ENCODE measurements around the gene RRP8. TPM values are rescaled to one million over a fixed set of nuclear protein-coding genes. Genes with fewer than 3 reads are reported as not detected.

RRP8 gene
- total and polyA plus RNA-seq, 2 of the 8 experiments (the other 6 are each of a cell fraction or from before 2014, with no cell fraction given), result 4.2 to 14.9 TPM

DNA sequence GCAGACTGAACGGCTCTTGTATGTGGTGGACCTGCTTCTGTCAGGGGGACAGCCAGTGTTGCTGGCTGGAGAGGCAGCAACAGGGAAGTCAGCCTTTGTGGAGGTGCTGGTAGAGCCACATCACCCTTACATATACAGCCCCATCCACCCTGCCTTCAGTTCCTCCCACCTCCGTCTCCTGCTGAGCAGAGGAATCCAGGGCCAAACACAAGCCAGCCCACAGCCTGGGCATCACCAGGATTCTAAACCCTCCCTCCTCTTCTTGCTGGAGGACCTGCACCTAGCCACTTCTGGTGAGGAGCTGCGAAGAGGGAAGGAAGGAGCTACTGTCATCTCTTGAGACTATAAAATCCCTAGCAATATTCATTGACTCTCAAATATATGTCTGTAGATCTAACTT is 54.8 kb downstream of the RRP8 start:
- Histone ChIP-seq H3K4me3 (ENCODE audit: extremely low read depth in 1 of 4, insufficient read depth in 2 of 4, low read depth in 3 of 4, low read length in 4 of 4) (no peak overlapping the region), H3K27ac (ENCODE audit: low read depth, low read length) (no peak overlapping the region), H4K20me1 (replicated peaks in 1 of 2; ENCODE audit: control insufficient read depth in 1 of 2, insufficient read depth in 2 of 2, low read length in 2 of 2) (no peaks in the 10 kb centered on the region), H4K91ac (replicated peaks; ENCODE audit: insufficient read length, low read length) (no peak overlapping the region), H2BK15ac (ENCODE audit: low read length) (no peak overlapping the region), H2BK5ac (ENCODE audit: low read depth, low read length) (no peak overlapping the region), H2BK12ac (ENCODE audit: low read depth, low read length) (no peak overlapping the region), H3K79me2 (ENCODE audit: control insufficient read depth in 1 of 2, insufficient read depth in 2 of 2, low read length in 2 of 2) (no peaks in the 10 kb centered on the region), H4K8ac (ENCODE audit: extremely low read depth, insufficient read depth, low read length) (no peak overlapping the region), H3K27me3 (replicated peaks in 1 of 4; ENCODE audit: control insufficient read depth in 3 of 4, extremely low read depth in 1 of 4, insufficient read depth in 3 of 4, low read length in 3 of 4) (no peaks in the 10 kb centered on the region), H3K18ac (ENCODE audit: extremely low read depth, low read length) (no peak overlapping the region), H2BK120ac (replicated peaks; ENCODE audit: low read depth, low read length) (no peak overlapping the region), H3K4me2 (ENCODE audit: insufficient read depth in 1 of 2, low read depth in 2 of 2, low read length in 2 of 2) (no peak overlapping the region), H3K79me1 (ENCODE audit: low read depth, low read length) (no peaks in the 10 kb centered on the region), H2AFZ (ENCODE audit: low read length) (no peak overlapping the region), H4K5ac (ENCODE audit: insufficient read length, low read depth, low read length) (no peak overlapping the region), H3K4ac (replicated peaks; ENCODE audit: insufficient read length, low read depth, low read length) (no peak overlapping the region), H3K4me1 (replicated peaks in 1 of 4; ENCODE audit: control insufficient read depth in 3 of 4, insufficient read depth in 4 of 4, low read length in 3 of 4) (no peaks in the 10 kb centered on the region), H3K36me3 (ENCODE audit: control insufficient read depth in 2 of 4, insufficient read depth in 4 of 4, low read length in 3 of 4) (no peaks in the 10 kb centered on the region), H2BK20ac (ENCODE audit: low read length) (no peak overlapping the region), H3K14ac (ENCODE audit: insufficient read length) (no peak overlapping the region), H3K23me2 (ENCODE audit: low read depth, low read length) (no peaks in the 10 kb centered on the region), H3K56ac (replicated peaks; ENCODE audit: insufficient read length, low read depth, low read length) (no peak overlapping the region), H3K9ac (replicated peaks in 1 of 4; ENCODE audit: extremely low read depth in 1 of 4, low read depth in 3 of 4, low read length in 3 of 4) (no peak overlapping the region), H3K9me3 (ENCODE audit: insufficient read depth in 2 of 2, low read depth in 1 of 2, low read length in 1 of 2) (no peaks in the 10 kb centered on the region), H2AK5ac (ENCODE audit: low read depth, low read length) (no peak overlapping the region), H3K23ac (ENCODE audit: insufficient read length) (no peak overlapping the region)
- WGBS, 2 experiments (ENCODE audit: extremely low coverage in 1 of 2, insufficient coverage in 1 of 2, insufficient read length in 1 of 2, insufficient replicate concordance in 2 of 2, low coverage in 1 of 2, low lambda C conversion rate in 2 of 2, missing lambda C conversion rate in 1 of 2), result 77% methylated on average over 3 of the region's 3 CpGs; no CpG with 5 or more reads in 1 of the 2 experiments
- peak in 1 of 2 experiments; percentile 37 for DNase-seq (ENCODE audit: low read depth in 1 of 2, low spot score in 2 of 2)
- CTCF ChIA-PET (ENCODE audit: partially characterized antibody), result interaction anchor here (0.9 to 3.0 kb wide), 5 partner anchors 10 to 50 kb away, joined by 3 to 10 read pairs (median 4); no protein-coding TSS in a partner anchor
- no peak for TF ChIP-seq SP2 (IDR thresholded peaks at IDR 0.05; ENCODE audit: low read length)
- TF ChIP-seq SRF (IDR thresholded peaks at IDR 0.05; ENCODE audit: low read depth, low read length), result no peak
- POLR2A ChIA-PET (ENCODE audit: partially characterized antibody), result no interaction called here
- no peak for FAIRE-seq
